K562 (cell line): ENCODE results near the gene FGF21. TPM values are rescaled to one million over a fixed set of nuclear protein-coding genes. Genes with fewer than 3 reads are reported as not detected.
A peak's percentile ranks its signal among the peaks of the same experiment; 100 is the strongest.

ENCODE experiments used
- DDX20 ChIP-seq: fragments of 450-650 bp; IDR thresholded peaks from 2 replicates; pipeline ENCODE4 v1.6.1; 2016; ENCODE audit warnings: missing genetic modification characterization, low read depth, mild to moderate bottlenecking, missing compliant biosample characterization, moderate library complexity
- KDM1A ChIP-seq, 2 experiments: fragments of 450-650 bp; IDR thresholded peaks; 2 replicates each; pipeline ENCODE4 v1.6.1; 2016; ENCODE audit warnings: mild to moderate bottlenecking in 2 of 2
- MYBL2 ChIP-seq, 2 experiments: fragments of 450-650 bp in 1 of 2; sonication (generic) in 1 of 2; formaldehyde crosslinking in 1 of 2; IDR thresholded peaks; 2 replicates each; pipeline versions ENCODE4 v1.6.1 to v1.8.1; 2017 to 2022; ENCODE audit warnings: borderline replicate concordance in 1 of 2, inconsistent platforms in 1 of 2, low read depth in 1 of 2, mild to moderate bottlenecking in 1 of 2, missing genetic modification reagents in 1 of 2, moderate library complexity in 1 of 2
- PHF21A ChIP-seq: fragments of 450-650 bp; IDR thresholded peaks from 2 replicates; pipeline ENCODE4 v1.6.1; 2017; ENCODE audit warnings: low read depth, borderline replicate concordance
- PHTF2 ChIP-seq: fragments of 250-450 bp; sonication (Bioruptor Pico); IDR thresholded peaks from 2 replicates; pipeline ENCODE4 v1.5.0; 2021; ENCODE audit warnings: mild to moderate bottlenecking
- POLR2A ChIP-seq: fragments of 450-650 bp; conservative IDR thresholded peaks from 2 replicates; pipeline ENCODE4 v1.6.1; 2016
- POLR2H ChIP-seq: IDR thresholded peaks from 2 replicates; pipeline ENCODE4 v1.6.1; 2016; ENCODE audit warnings: missing genetic modification characterization, low read depth, mild to moderate bottlenecking, control low read depth, missing compliant biosample characterization, moderate library complexity
- RAD21 ChIP-seq, 2 experiments: fragments of 250-450 bp in 1 of 2; fragments of 450-650 bp in 1 of 2; sonication (Bioruptor Pico) in 1 of 2; formaldehyde crosslinking in 1 of 2; IDR thresholded peaks in 1 of 2; conservative IDR thresholded peaks in 1 of 2; 2 replicates each; pipeline versions ENCODE4 v1.4.0 to v1.8.0; 2020 to 2022; ENCODE audit warnings: mild to moderate bottlenecking in 2 of 2, moderate library complexity in 1 of 2
- RAD51 ChIP-seq: fragments of 450-650 bp; IDR thresholded peaks from 2 replicates; pipeline ENCODE4 v1.7.1; 2016; ENCODE audit warnings: low read depth, mild to moderate bottlenecking, borderline replicate concordance
- U2AF2 ChIP-seq: fragments of 200-400 bp; formaldehyde crosslinking; optimal IDR thresholded peaks from 2 replicates; pipeline ENCODE3; 2017; ENCODE audit warnings: low read depth, mild to moderate bottlenecking, low read length
- ZNF184 ChIP-seq: sonication (generic); formaldehyde crosslinking; IDR thresholded peaks from 2 replicates; pipeline ENCODE4 v1.5.0; 2020; ENCODE audit warnings: missing genetic modification reagents
- ZNF407 ChIP-seq: fragments of 450-650 bp; IDR thresholded peaks from 2 replicates; pipeline ENCODE4 v1.6.1; 2016; ENCODE audit warnings: low read depth
- ZNF511 ChIP-seq: sonication (generic); formaldehyde crosslinking; IDR thresholded peaks from 2 replicates; pipeline ENCODE4 v1.8.0; 2022; ENCODE audit warnings: mild to moderate bottlenecking, missing genetic modification reagents
- polyA plus RNA-seq, 8 experiments: library from polyadenylated mRNA; depleted of rRNA in 4 of 8; stranded (reverse) in 5 of 8; unstranded in 3 of 8; fragments of >200 nt; fragmentation: Nextera tagmentation in 2 of 8; fragmentation: Illumina TruSeq in 1 of 8; extraction: Ambion mirVana in 2 of 8; extraction: Trizol in 1 of 8; gene quantifications; 2 replicates each; pipeline versions ENCODE4 v1.2.1 to v1.2.3, GENCODE V29; 2011 to 2014; ENCODE audit warnings: inconsistent platforms in 1 of 8, missing spikeins in 1 of 8
- total RNA-seq, 7 experiments: library from RNA; depleted of rRNA in 6 of 7; stranded (reverse); fragments of >200 nt in 6 of 7; fragmentation: Illumina TruSeq in 2 of 7; extraction: Trizol in 2 of 7; gene quantifications; 2 replicates each; pipeline versions ENCODE4 v1.2.1 to v1.2.3, GENCODE V29; 2011 to 2021; ENCODE audit warnings: low replicate concordance in 1 of 7
- TF ChIP-seq, protein P1 (sequence below), 2 experiments: fragments of 450-650 bp; IDR thresholded peaks; 2 replicates each; pipeline ENCODE4 v1.6.1; 2016
- TF ChIP-seq, protein P2 (sequence below): fragments of 450-650 bp; formaldehyde crosslinking; IDR thresholded peaks from 2 replicates; pipeline ENCODE4 v1.4.0; 2020; ENCODE audit warnings: mild to moderate bottlenecking, moderate library complexity
- TF ChIP-seq, protein P3 (sequence below): sonication (generic); IDR thresholded peaks from 2 replicates; pipeline ENCODE4 v1.6.1; 2016

FGF21 gene
- total and polyA plus RNA-seq, 9 of the 15 experiments (the other 6 are each of a cell fraction or from before 2014, with no cell fraction given): 0.04 to 0.77 (median 0.09) TPM; not detected in 6

- TF ChIP-seq, protein P1, sequence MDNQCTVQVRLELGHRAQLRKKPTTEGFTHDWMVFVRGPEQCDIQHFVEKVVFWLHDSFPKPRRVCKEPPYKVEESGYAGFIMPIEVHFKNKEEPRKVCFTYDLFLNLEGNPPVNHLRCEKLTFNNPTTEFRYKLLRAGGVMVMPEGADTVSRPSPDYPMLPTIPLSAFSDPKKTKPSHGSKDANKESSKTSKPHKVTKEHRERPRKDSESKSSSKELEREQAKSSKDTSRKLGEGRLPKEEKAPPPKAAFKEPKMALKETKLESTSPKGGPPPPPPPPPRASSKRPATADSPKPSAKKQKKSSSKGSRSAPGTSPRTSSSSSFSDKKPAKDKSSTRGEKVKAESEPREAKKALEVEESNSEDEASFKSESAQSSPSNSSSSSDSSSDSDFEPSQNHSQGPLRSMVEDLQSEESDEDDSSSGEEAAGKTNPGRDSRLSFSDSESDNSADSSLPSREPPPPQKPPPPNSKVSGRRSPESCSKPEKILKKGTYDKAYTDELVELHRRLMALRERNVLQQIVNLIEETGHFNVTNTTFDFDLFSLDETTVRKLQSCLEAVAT (IDR thresholded peaks at IDR 0.05): no peak
- TF ChIP-seq POLR2A: no peak
- TF ChIP-seq, protein P2, sequence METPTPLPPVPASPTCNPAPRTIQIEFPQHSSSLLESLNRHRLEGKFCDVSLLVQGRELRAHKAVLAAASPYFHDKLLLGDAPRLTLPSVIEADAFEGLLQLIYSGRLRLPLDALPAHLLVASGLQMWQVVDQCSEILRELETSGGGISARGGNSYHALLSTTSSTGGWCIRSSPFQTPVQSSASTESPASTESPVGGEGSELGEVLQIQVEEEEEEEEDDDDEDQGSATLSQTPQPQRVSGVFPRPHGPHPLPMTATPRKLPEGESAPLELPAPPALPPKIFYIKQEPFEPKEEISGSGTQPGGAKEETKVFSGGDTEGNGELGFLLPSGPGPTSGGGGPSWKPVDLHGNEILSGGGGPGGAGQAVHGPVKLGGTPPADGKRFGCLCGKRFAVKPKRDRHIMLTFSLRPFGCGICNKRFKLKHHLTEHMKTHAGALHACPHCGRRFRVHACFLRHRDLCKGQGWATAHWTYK (CRISPR knock-in tag): 0 out of 2 replicates have a peak, but pooled peaks have one; percentile 21
- no peak for TF ChIP-seq ZNF184
- TF ChIP-seq POLR2H: no peak
- TF ChIP-seq PHTF2: no peak
- no peak for TF ChIP-seq PHF21A
- TF ChIP-seq MYBL2 (IDR thresholded peaks at IDR 0.05; ENCODE audit: low read depth): no peak
- no peak for TF ChIP-seq MYBL2 (CRISPR knock-in tag; IDR thresholded peaks at IDR 0.05; ENCODE audit: borderline replicate concordance)
- no peak for TF ChIP-seq KDM1A (IDR thresholded peaks at IDR 0.05)
- no peak for TF ChIP-seq ZNF407
- peak; percentile 97 to 99 for TF ChIP-seq RAD21 (CRISPR knock-in tag; conservative IDR thresholded peaks at IDR 0.05 in 1 of 2, IDR thresholded peaks at IDR 0.05 in 1 of 2)
- TF ChIP-seq, protein P3, sequence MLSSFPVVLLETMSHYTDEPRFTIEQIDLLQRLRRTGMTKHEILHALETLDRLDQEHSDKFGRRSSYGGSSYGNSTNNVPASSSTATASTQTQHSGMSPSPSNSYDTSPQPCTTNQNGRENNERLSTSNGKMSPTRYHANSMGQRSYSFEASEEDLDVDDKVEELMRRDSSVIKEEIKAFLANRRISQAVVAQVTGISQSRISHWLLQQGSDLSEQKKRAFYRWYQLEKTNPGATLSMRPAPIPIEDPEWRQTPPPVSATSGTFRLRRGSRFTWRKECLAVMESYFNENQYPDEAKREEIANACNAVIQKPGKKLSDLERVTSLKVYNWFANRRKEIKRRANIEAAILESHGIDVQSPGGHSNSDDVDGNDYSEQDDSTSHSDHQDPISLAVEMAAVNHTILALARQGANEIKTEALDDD: peak; percentile 74
- TF ChIP-seq U2AF2: no peak
- no peak for TF ChIP-seq RAD51
- no peak for TF ChIP-seq ZNF511 (CRISPR knock-in tag)
- no peak for TF ChIP-seq DDX20 (tag)
Observed at GRCh38 chr19:48784527-48784926, 29.2 kb downstream of the FGF21 start (continued).
